HEK293 (cell line): ENCODE measurements around the gene TNMD.

Experiments
- CTCF ChIA-PET: fragments of 350-600 bp; formaldehyde crosslinking; extraction: SDS; loops from one replicate; lab custom pipeline; 2021; ENCODE audit warnings: antibody characterized with exemption; lab: Yijun Ruan, JAX
- POLR2A ChIA-PET: fragments of 300-600 bp; formaldehyde crosslinking; extraction: SDS; loops from one replicate; lab custom pipeline; 2020; ENCODE audit warnings: antibody characterized with exemption, inconsistent platforms; lab: Yijun Ruan, JAX
- H3K27ac ChIP-seq: fragments of 200-500 bp; sonication (Bioruptor generic); 2 replicates; pipeline ENCODE4 v1.5.1; 2014; ENCODE audit warnings: low read depth, low read length, control low read depth, inconsistent platforms; ENCODE audit errors: extremely low read depth
- H3K36me3 ChIP-seq, 2 experiments: fragments of 200-500 bp in 1 of 2; sonication (Bioruptor generic) in 1 of 2; 1 replicate in 1 of 2; 2 replicates in 1 of 2; pipeline ENCODE4 v1.5.1; 2014 to 2017; ENCODE audit warnings: inconsistent platforms in 2 of 2, low read length in 2 of 2; ENCODE audit not compliant: control insufficient read depth in 2 of 2, insufficient read depth in 1 of 2
- H3K4me1 ChIP-seq: fragments of 200-500 bp; sonication (Bioruptor generic); 2 replicates; pipeline ENCODE4 v1.5.1; 2014; ENCODE audit warnings: mild to moderate bottlenecking, low read length, inconsistent platforms; ENCODE audit not compliant: control insufficient read depth, insufficient read depth
- H3K4me3 ChIP-seq: 2 replicates; pipeline ENCODE4 v1.5.1; 2011; ENCODE audit warnings: low read depth, mild to moderate bottlenecking, control low read depth, low read length, moderate library complexity
- H3K9me3 ChIP-seq: fragments of 200-500 bp; sonication (Bioruptor generic); 2 replicates; pipeline ENCODE4 v1.5.1; 2014; ENCODE audit warnings: low read depth, low read length, inconsistent platforms; ENCODE audit not compliant: control insufficient read depth, insufficient read depth
- GLIS2 ChIP-seq: fragments of 450-650 bp; formaldehyde crosslinking; IDR thresholded peaks from 2 replicates; pipeline ENCODE4 v1.5.1; 2016; ENCODE audit warnings: missing biosample characterization, missing genetic modification characterization
- REPIN1 ChIP-seq: fragments of 450-650 bp; formaldehyde crosslinking; IDR thresholded peaks from 2 replicates; pipeline ENCODE4 v1.5.1; 2017; ENCODE audit warnings: missing biosample characterization, missing genetic modification characterization, low read depth
- SCRT1 ChIP-seq: fragments of 450-650 bp; formaldehyde crosslinking; IDR thresholded peaks from 2 replicates; pipeline ENCODE4 v1.5.1; 2016; ENCODE audit warnings: missing biosample characterization, missing genetic modification characterization, borderline replicate concordance
- YY2 ChIP-seq: fragments of 450-650 bp; formaldehyde crosslinking; IDR thresholded peaks from 2 replicates; pipeline ENCODE4 v1.5.1; 2016; ENCODE audit warnings: missing biosample characterization, missing genetic modification characterization
- ZFP3 ChIP-seq: fragments of 450-650 bp; formaldehyde crosslinking; IDR thresholded peaks from 2 replicates; pipeline ENCODE4 v1.5.1; 2016; ENCODE audit warnings: low read depth, missing biosample characterization, missing genetic modification characterization
- ZNF10 ChIP-seq: fragments of 450-650 bp; formaldehyde crosslinking; IDR thresholded peaks from 2 replicates; pipeline ENCODE4 v1.5.1; 2017; ENCODE audit warnings: missing biosample characterization, missing genetic modification characterization
- ZNF19 ChIP-seq: fragments of 450-650 bp; formaldehyde crosslinking; IDR thresholded peaks from 2 replicates; pipeline ENCODE4; 2016; ENCODE audit warnings: missing biosample characterization, missing genetic modification characterization, low read depth
- ZNF2 ChIP-seq: fragments of 450-650 bp; formaldehyde crosslinking; IDR thresholded peaks from 2 replicates; pipeline ENCODE4 v1.5.1; 2016; ENCODE audit warnings: missing biosample characterization, missing genetic modification characterization
- ZNF354C ChIP-seq: fragments of 450-650 bp; formaldehyde crosslinking; IDR thresholded peaks from 2 replicates; pipeline ENCODE4 v1.5.1; 2016; ENCODE audit warnings: missing biosample characterization, missing genetic modification characterization, low read depth, borderline replicate concordance
- ZNF366 ChIP-seq: fragments of 450-650 bp; formaldehyde crosslinking; conservative IDR thresholded peaks from 2 replicates; pipeline ENCODE4 v1.5.1; 2016; ENCODE audit warnings: missing biosample characterization, missing genetic modification characterization
- ZNF404 ChIP-seq: fragments of 450-650 bp; formaldehyde crosslinking; IDR thresholded peaks from 2 replicates; pipeline ENCODE4 v1.5.1; 2017; ENCODE audit warnings: missing biosample characterization, missing genetic modification characterization
- ZNF600 ChIP-seq: fragments of 450-650 bp; formaldehyde crosslinking; IDR thresholded peaks from 2 replicates; pipeline ENCODE4 v1.5.1; 2016; ENCODE audit warnings: missing biosample characterization, missing genetic modification characterization
- TF ChIP-seq, protein P1 (sequence below): fragments of 450-650 bp; formaldehyde crosslinking; IDR thresholded peaks from 2 replicates; pipeline ENCODE4 v1.5.1; 2017; ENCODE audit warnings: missing biosample characterization, mild to moderate bottlenecking, missing genetic modification characterization, moderate library complexity
- TF ChIP-seq, protein P2 (sequence below): fragments of 450-650 bp; formaldehyde crosslinking; IDR thresholded peaks from 2 replicates; pipeline ENCODE4 v1.5.1; 2016; ENCODE audit warnings: missing biosample characterization, missing genetic modification characterization
- TF ChIP-seq, protein P3 (sequence below): fragments of 450-650 bp; formaldehyde crosslinking; IDR thresholded peaks from 2 replicates; pipeline ENCODE4 v1.5.1; 2016; ENCODE audit warnings: missing biosample characterization, missing genetic modification characterization
- TF ChIP-seq, protein P4 (sequence below): IDR thresholded peaks from 2 replicates; pipeline ENCODE4 v1.6.1; 2011; ENCODE audit warnings: mild to moderate bottlenecking, low read depth, low read length, borderline replicate concordance
- TF ChIP-seq, protein P5 (sequence below): fragments of 450-650 bp; IDR thresholded peaks from 2 replicates; pipeline ENCODE4 v1.5.1; 2018; ENCODE audit warnings: missing biosample characterization, missing genetic modification characterization

TNMD gene

DNA sequence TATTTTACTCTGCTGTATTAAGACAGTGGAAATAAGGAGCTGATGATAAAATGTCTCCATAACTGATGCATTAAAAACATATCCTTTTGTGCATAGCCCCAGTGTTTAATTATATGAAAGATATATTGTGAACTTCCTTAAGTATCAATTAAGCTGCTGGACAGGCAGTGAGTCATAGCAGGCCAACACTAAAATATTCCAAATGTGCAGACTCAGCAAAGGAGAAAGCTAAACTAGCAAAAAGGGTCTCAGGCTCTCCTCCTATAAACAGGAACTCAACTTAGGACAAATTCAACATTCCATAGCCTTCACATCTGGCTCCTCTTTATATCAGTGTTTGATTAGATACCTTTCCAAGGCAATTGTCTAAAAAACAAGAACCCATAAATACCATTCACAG lies 15.6 kb downstream of the TNMD start:
- H3K4me3 ChIP-seq: no peak overlapping the region
- ChIA-PET POLR2A (no interaction called here), CTCF (interaction anchor here (1.0 to 1.1 kb wide), 2 partner anchors 53 to 168 kb away, joined by 3 read pairs; no protein-coding TSS in a partner anchor)

DNA sequence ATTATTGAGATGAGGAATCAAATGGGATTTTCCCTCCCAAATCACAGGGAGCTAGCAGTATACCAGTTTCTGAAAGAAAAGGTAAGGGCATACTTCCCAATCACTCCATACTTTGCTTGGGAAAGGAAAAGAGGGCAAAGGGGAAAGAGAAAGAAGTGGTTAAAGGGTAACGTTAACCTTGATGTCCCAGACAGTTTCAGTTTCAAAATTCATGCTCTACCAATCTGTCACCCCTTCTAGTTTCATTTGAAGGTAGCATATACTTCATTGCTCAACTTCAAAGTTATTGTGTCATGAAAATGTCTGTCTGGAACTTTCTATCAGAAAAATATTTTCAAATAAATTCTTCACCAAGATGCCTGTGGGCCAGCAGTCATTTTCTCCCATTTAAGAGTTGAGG lies 16.0 kb downstream of the TNMD start:
- TF ChIP-seq, protein P1, sequence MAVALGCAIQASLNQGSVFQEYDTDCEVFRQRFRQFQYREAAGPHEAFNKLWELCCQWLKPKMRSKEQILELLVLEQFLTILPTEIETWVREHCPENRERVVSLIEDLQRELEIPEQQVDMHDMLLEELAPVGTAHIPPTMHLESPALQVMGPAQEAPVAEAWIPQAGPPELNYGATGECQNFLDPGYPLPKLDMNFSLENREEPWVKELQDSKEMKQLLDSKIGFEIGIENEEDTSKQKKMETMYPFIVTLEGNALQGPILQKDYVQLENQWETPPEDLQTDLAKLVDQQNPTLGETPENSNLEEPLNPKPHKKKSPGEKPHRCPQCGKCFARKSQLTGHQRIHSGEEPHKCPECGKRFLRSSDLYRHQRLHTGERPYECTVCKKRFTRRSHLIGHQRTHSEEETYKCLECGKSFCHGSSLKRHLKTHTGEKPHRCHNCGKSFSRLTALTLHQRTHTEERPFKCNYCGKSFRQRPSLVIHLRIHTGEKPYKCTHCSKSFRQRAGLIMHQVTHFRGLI (tag by site-specific recombination): no peak
- TF ChIP-seq SCRT1 (tag by site-specific recombination) (no peak), ZNF404 (tag by site-specific recombination) (no peak), ZNF2 (no peak), ZNF600 (tag by site-specific recombination) (no peak), ZNF354C (tag by site-specific recombination) (no peak), GLIS2 (tag by site-specific recombination) (no peak), REPIN1 (no peak), ZNF19 (no peak), ZNF366 (tag by site-specific recombination) (no peak), ZNF10 (no peak), YY2 (tag by site-specific recombination) (no peak)
- TF ChIP-seq, protein P2, sequence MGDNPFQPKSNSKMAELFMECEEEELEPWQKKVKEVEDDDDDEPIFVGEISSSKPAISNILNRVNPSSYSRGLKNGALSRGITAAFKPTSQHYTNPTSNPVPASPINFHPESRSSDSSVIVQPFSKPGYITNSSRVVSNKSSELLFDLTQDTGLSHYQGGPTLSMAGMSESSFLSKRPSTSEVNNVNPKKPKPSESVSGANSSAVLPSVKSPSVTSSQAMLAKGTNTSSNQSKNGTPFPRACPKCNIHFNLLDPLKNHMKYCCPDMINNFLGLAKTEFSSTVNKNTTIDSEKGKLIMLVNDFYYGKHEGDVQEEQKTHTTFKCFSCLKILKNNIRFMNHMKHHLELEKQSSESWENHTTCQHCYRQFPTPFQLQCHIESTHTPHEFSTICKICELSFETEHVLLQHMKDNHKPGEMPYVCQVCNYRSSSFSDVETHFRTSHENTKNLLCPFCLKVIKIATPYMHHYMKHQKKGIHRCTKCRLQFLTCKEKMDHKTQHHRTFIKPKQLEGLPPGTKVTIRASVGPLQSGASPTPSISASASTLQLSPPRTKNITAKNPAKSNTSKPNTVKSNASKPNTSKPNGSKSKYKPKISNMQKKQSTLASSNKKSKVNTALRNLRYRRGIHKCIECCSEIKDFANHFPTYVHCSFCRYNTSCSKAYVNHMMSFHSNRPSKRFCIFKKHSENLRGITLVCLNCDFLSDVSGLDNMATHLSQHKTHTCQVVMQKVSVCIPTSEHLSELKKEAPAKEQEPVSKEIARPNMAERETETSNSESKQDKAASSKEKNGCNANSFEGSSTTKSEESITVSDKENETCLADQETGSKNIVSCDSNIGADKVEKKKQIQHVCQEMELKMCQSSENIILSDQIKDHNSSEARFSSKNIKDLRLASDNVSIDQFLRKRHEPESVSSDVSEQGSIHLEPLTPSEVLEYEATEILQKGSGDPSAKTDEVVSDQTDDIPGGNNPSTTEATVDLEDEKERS (tag by site-specific recombination): no peak
- TF ChIP-seq, protein P3, sequence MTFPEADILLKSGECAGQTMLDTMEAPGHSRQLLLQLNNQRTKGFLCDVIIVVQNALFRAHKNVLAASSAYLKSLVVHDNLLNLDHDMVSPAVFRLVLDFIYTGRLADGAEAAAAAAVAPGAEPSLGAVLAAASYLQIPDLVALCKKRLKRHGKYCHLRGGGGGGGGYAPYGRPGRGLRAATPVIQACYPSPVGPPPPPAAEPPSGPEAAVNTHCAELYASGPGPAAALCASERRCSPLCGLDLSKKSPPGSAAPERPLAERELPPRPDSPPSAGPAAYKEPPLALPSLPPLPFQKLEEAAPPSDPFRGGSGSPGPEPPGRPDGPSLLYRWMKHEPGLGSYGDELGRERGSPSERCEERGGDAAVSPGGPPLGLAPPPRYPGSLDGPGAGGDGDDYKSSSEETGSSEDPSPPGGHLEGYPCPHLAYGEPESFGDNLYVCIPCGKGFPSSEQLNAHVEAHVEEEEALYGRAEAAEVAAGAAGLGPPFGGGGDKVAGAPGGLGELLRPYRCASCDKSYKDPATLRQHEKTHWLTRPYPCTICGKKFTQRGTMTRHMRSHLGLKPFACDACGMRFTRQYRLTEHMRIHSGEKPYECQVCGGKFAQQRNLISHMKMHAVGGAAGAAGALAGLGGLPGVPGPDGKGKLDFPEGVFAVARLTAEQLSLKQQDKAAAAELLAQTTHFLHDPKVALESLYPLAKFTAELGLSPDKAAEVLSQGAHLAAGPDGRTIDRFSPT (tag by site-specific recombination): no peak
- TF ChIP-seq, protein P4, sequence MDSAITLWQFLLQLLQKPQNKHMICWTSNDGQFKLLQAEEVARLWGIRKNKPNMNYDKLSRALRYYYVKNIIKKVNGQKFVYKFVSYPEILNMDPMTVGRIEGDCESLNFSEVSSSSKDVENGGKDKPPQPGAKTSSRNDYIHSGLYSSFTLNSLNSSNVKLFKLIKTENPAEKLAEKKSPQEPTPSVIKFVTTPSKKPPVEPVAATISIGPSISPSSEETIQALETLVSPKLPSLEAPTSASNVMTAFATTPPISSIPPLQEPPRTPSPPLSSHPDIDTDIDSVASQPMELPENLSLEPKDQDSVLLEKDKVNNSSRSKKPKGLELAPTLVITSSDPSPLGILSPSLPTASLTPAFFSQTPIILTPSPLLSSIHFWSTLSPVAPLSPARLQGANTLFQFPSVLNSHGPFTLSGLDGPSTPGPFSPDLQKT: no peak
- TF ChIP-seq, protein P5, sequence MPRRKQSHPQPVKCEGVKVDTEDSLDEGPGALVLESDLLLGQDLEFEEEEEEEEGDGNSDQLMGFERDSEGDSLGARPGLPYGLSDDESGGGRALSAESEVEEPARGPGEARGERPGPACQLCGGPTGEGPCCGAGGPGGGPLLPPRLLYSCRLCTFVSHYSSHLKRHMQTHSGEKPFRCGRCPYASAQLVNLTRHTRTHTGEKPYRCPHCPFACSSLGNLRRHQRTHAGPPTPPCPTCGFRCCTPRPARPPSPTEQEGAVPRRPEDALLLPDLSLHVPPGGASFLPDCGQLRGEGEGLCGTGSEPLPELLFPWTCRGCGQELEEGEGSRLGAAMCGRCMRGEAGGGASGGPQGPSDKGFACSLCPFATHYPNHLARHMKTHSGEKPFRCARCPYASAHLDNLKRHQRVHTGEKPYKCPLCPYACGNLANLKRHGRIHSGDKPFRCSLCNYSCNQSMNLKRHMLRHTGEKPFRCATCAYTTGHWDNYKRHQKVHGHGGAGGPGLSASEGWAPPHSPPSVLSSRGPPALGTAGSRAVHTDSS (tag by site-specific recombination): no peak
- Histone ChIP-seq H3K4me3 (no peak overlapping the region), H3K27ac (no peak overlapping the region), H3K4me1 (no peaks in the 10 kb centered on the region; the same call in 1 of the 2 replicates), H3K36me3 (no peaks in the 10 kb centered on the region), H3K9me3 (no peaks in the 10 kb centered on the region)
- POLR2A ChIA-PET: no interaction called here
- CTCF ChIA-PET: interaction anchor here (1.0 to 1.1 kb wide), 2 partner anchors 53 to 168 kb away, joined by 3 read pairs; no protein-coding TSS in a partner anchor

More for the DNA sequence above, 15.6 kb downstream of the TNMD start:
- H3K36me3 ChIP-seq: no peaks in the 10 kb centered on the region
- H3K4me1 ChIP-seq: no peaks in the 10 kb centered on the region; the same call in 1 of the 2 replicates
- no peak overlapping the region for H3K27ac ChIP-seq
- TF ChIP-seq ZFP3 (tag by site-specific recombination): no peak
- H3K9me3 ChIP-seq: no peaks in the 10 kb centered on the region
